ENCODE data around the gene SNX22. TPM values are rescaled to one million over a fixed set of nuclear protein-coding genes. Genes with fewer than 3 reads are reported as not detected.

The SNX22 gene
- total and polyA plus RNA-seq, 2 of the 8 experiments (the other 6 are each of a cell fraction or from before 2014, with no cell fraction given), result 4.9 TPM

DNA sequence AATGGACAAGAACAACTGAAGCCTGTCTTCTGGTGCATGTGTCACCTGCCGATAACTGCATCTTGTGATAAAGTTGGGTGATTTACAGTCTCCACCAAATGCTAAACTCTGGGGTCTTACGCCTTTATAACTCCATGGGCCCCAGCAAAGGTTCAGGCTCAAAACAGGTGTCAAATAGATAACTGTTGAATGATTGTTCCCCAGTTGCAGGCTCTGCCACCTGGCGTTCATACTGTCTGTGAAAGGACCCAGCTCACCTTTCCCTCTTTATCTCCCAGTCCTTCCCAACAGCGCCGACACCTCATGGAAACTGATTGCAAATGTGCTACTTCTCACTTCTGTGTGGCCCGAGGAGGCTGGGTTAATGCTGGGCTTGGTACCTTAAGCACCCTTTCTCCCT lies 8.3 kb upstream of the SNX22 start:
- Histone ChIP-seq H4K91ac (replicated peaks; ENCODE audit: insufficient read length, low read length) (no peak overlapping the region), H3K4me3 (ENCODE audit: extremely low read depth in 1 of 4, insufficient read depth in 2 of 4, low read depth in 3 of 4, low read length in 4 of 4) (no peak overlapping the region), H2BK12ac (ENCODE audit: low read depth, low read length) (no peak overlapping the region), H4K8ac (ENCODE audit: extremely low read depth, insufficient read depth, low read length) (no peak overlapping the region), H3K23me2 (ENCODE audit: low read depth, low read length) (no peaks in the 10 kb centered on the region), H4K5ac (ENCODE audit: insufficient read length, low read depth, low read length) (no peak overlapping the region), H2BK20ac (ENCODE audit: low read length) (no peak overlapping the region), H2BK15ac (ENCODE audit: low read length) (no peak overlapping the region), H3K79me2 (ENCODE audit: control insufficient read depth in 1 of 2, insufficient read depth in 2 of 2, low read length in 2 of 2) (no peaks in the 10 kb centered on the region), H3K36me3 (ENCODE audit: control insufficient read depth in 2 of 4, insufficient read depth in 4 of 4, low read length in 3 of 4) (peaks cover 0 to 5% (median 0%) of the 10 kb centered on the region in 4 experiments; a peak in 2 of 8 replicates), H3K56ac (replicated peaks; ENCODE audit: insufficient read length, low read depth, low read length) (no peak overlapping the region), H2AFZ (ENCODE audit: low read length) (no peak overlapping the region), H3K27me3 (replicated peaks in 1 of 4; ENCODE audit: control insufficient read depth in 3 of 4, extremely low read depth in 1 of 4, insufficient read depth in 3 of 4, low read length in 3 of 4) (no peaks in the 10 kb centered on the region), H3K4me1 (replicated peaks in 1 of 4; ENCODE audit: control insufficient read depth in 3 of 4, insufficient read depth in 4 of 4, low read length in 3 of 4) (peaks cover 0 to 6% (median 0%) of the 10 kb centered on the region in 4 experiments; a peak in 1 of 7 replicates), H3K4ac (replicated peaks; ENCODE audit: insufficient read length, low read depth, low read length) (no peak overlapping the region), H4K20me1 (replicated peaks in 1 of 2; ENCODE audit: control insufficient read depth in 1 of 2, insufficient read depth in 2 of 2, low read length in 2 of 2) (peaks cover 0 to 3% of the 10 kb centered on the region in 2 experiments), H3K18ac (ENCODE audit: extremely low read depth, low read length) (no peak overlapping the region), H2AK5ac (ENCODE audit: low read depth, low read length) (no peak overlapping the region), H3K9ac (replicated peaks in 1 of 4; ENCODE audit: extremely low read depth in 1 of 4, low read depth in 3 of 4, low read length in 3 of 4) (no peak overlapping the region), H3K4me2 (ENCODE audit: insufficient read depth in 1 of 2, low read depth in 2 of 2, low read length in 2 of 2) (no peak overlapping the region), H3K27ac (ENCODE audit: low read depth, low read length) (no peak overlapping the region), H3K79me1 (ENCODE audit: low read depth, low read length) (no peaks in the 10 kb centered on the region), H3K23ac (ENCODE audit: insufficient read length) (no peak overlapping the region), H2BK120ac (replicated peaks; ENCODE audit: low read depth, low read length) (no peak overlapping the region), H3K9me3 (ENCODE audit: insufficient read depth in 2 of 2, low read depth in 1 of 2, low read length in 1 of 2) (no peaks in the 10 kb centered on the region), H3K14ac (ENCODE audit: insufficient read length) (no peak overlapping the region), H2BK5ac (ENCODE audit: low read depth, low read length) (no peak overlapping the region; the same call in 1 of the 2 replicates)
- FAIRE-seq (no peak), DNase-seq (ENCODE audit: low read depth in 1 of 2, low spot score in 2 of 2) (no peak)
- CTCF ChIA-PET (ENCODE audit: partially characterized antibody), result interaction anchor here (0.5 to 4.1 kb wide), 7 partner anchors 9 to 269 kb away, joined by 3 to 18 read pairs (median 4); no protein-coding TSS in a partner anchor
- POLR2A ChIA-PET (ENCODE audit: partially characterized antibody), result interaction anchor here (2.6 kb wide), 1 partner anchor 9 kb away, joined by 7 read pairs; no protein-coding TSS in a partner anchor
- TF ChIP-seq, protein P1, sequence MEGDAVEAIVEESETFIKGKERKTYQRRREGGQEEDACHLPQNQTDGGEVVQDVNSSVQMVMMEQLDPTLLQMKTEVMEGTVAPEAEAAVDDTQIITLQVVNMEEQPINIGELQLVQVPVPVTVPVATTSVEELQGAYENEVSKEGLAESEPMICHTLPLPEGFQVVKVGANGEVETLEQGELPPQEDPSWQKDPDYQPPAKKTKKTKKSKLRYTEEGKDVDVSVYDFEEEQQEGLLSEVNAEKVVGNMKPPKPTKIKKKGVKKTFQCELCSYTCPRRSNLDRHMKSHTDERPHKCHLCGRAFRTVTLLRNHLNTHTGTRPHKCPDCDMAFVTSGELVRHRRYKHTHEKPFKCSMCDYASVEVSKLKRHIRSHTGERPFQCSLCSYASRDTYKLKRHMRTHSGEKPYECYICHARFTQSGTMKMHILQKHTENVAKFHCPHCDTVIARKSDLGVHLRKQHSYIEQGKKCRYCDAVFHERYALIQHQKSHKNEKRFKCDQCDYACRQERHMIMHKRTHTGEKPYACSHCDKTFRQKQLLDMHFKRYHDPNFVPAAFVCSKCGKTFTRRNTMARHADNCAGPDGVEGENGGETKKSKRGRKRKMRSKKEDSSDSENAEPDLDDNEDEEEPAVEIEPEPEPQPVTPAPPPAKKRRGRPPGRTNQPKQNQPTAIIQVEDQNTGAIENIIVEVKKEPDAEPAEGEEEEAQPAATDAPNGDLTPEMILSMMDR (IDR thresholded peaks at IDR 0.05; ENCODE audit: control extremely low read depth in 1 of 3, insufficient read depth in 1 of 3, low read depth in 1 of 3, low read length in 3 of 3), result peak in 1 of 3 experiments; percentile 17; a peak in 1 of 4 replicates
- TF ChIP-seq CBX8 (IDR thresholded peaks at IDR 0.05; ENCODE audit: borderline replicate concordance, low read depth, low read length) (no peak), CTBP2 (IDR thresholded peaks at IDR 0.05; ENCODE audit: borderline replicate concordance, insufficient read depth, insufficient read length, low read length) (no peak), BRCA1 (IDR thresholded peaks at IDR 0.05; ENCODE audit: low read depth, low read length) (no peak), ZNF274 (IDR thresholded peaks at IDR 0.05; ENCODE audit: borderline replicate concordance, extremely low read depth, low read length) (no peak)
- 87% methylated on average over 6 of the region's 6 CpGs; no CpG with 5 or more reads in 1 of the 2 experiments for WGBS, 2 experiments (ENCODE audit: extremely low coverage in 1 of 2, insufficient coverage in 1 of 2, insufficient read length in 1 of 2, insufficient replicate concordance in 2 of 2, low coverage in 1 of 2, low lambda C conversion rate in 2 of 2, missing lambda C conversion rate in 1 of 2)
